H54 (cell line): ENCODE results near the gene LYPD4.

ENCODE experiments used
- DNase-seq: peaks from one replicate; pipeline ENCODE4 v3.0.0; 2011; ENCODE audit warnings: low spot score, mixed read lengths; ENCODE audit not compliant: insufficient read length
- FAIRE-seq: peaks from 3 replicates; lab custom pipeline; 2011; peaks lifted over from hg19 to GRCh38; lab: Jason Lieb, UNC
- POLR2A ChIP-seq: IDR thresholded peaks from 2 replicates; pipeline ENCODE4 v1.6.1; 2011; ENCODE audit warnings: low read depth, mild to moderate bottlenecking, low read length

LYPD4 gene

DNA sequence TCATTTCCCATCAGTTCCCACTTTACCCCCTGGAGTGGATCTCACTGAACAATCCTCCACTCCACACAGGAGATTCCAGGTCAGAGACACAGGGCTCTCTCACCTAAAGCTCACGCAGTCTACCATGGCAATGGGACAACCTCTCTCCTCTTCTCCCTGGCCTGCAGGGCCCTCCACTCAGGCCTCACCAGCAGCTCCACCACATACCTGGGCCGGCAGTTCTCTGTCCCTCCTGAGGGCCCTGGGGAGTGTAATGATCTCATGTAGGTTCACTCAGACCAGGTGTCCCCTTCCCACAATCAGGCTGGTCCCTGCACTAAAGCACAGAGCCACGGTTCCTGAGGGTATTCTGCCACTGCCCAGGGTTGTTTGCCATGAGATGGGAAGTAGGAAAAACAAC lies 32.5 kb downstream of the LYPD4 start:
- DNase-seq (no peak), FAIRE-seq (no peak)
- TF ChIP-seq POLR2A, result no peak

DNA sequence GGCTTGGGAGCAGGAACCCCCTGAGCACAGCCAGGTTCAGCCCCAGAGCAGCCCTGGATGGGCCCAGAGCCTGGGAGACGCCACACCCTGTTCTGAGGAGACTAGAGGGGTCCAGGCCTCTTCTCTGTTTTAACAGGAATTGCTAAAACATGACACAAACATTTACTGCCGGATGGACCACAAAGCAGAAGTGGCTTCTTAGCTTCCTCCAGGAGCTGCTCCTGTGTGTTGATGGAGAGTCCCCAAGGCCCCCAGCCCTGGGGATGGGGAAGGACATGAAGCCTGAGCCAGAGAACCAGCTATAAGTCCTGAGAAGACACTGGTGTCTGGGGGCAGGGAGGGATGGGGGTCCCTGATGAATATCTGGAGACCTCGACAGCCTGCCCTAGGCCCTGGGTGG lies 33.4 kb downstream of the LYPD4 start:
- DNase-seq (no peak), FAIRE-seq (no peak)
- TF ChIP-seq POLR2A, result no peak

DNA sequence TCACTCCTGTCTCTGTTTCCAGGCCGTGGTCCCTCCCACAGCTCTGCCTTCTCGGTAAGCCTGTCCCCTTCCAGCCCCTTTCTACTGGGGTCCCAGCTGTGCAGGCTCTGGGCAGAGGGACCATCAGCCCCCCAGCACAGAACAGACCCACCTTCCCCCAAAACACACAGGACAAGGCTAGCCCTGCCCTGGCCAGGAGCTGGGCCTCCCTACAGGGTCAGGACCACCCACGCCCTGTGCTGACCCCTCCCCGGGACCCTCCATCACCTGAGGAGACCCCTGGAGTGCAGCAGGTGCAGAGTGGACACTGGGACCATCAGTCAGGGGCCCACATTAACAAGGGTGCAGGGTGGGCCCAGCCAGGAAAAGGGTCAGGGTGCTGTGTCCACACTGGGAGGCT lies 34.2 kb downstream of the LYPD4 start:
- no peak for FAIRE-seq
- DNase-seq, result no peak
- TF ChIP-seq POLR2A, result no peak

DNA sequence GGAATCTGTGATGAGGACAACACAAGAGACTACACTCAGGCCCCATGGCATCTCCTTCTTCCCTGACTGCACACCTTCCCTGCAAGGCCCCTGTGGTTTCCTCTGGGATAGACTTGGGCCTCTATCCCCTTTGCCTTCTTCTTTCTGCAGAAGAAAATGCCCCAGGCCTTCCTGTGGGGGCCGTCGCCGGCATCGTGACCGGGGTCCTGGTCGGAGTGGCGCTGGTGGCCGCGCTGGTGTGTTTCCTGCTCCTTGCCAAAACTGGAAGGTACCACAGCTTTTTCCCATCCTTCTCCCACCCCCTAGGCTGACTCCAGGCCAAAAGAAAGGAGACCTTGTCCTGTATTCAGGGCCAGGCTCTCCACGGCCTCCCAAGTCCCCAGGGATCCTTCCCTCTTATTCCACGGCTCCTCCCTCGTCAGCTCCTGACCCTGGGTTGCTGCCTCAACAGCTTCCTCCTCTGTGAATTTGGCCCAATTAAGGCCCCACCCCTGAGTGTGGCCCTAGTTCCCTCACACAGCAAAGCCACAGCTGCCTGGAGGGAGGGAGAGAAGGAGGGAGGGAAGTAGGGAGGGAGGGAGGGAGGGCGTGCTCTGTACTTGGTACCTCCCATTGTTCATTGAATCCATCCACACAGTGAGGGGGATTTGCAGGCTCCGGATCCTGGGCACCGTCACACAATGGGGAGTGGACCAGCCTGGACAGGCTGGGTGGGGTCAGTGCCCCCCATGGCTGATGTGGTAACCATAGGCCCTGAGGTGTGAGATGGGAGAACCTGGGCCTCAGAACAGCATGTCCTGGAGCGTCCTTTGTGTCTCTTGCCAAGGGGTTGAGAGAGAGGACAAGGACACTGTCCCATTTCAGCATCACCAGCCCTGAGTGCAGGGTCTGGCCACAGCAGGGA lies 35.6 kb downstream of the LYPD4 start:
- DNase-seq, result no peak
- FAIRE-seq, result no peak
- no peak for TF ChIP-seq POLR2A

DNA sequence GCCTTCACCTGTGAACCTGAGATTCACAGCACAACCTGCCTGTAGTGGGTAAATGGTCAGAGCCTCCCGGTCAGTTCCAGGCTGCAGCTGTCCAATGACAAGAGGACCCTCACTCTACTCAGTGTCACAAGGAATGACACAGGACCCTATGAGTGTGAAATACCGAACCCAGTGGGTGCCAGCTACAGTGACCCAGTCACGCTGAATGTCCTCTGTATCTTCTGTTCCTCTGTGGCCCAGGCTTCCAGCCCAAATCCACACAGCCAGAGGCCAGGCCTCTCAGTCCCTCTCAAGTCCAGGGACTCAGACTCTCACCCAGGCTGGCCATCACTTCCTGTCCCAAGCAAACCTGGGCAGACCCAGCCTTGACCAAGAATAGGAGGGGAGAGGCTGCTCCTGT lies 37.3 kb downstream of the LYPD4 start:
- FAIRE-seq, result no peak
- DNase-seq, result no peak
- TF ChIP-seq POLR2A, result no peak

DNA sequence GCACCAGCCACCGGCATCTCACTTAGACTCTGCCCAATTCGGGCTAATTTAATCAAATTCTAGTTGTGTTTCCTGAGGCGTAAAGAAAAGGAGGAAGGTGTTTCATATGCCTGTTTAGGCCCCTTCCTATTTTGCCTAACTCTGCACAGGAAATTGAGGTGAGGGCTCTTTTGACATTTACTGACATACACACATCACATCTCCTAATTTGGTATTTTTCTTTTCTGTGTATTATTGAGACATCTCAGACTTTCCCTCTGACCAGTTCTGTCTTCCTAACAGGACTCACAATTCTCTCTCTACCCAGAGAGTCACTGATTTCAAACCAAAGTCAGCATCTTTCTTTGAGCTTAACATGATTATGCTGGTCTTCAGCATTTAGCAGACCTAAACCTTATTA lies 40.1 kb downstream of the LYPD4 start:
- FAIRE-seq (no peak), DNase-seq (no peak)
- TF ChIP-seq POLR2A, result no peak

DNA sequence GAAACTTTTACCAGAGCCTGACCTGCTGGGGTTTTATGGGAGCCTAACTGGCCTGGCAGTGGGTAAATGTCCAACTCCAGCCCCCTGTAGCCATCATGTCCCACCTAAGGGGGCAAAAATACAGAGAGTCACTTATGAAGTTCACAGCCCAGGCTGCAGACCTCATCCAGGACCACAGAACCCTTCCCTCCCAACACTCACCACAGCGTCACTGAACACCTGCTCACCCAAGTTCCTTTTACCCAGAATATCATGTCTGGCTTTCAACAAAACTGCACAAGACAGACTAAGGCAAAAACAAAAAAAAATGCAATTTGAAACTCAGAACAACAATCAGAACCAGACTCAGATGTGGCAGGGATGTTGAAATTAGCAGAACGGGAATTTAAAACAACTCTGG lies 41.7 kb downstream of the LYPD4 start:
- no peak for TF ChIP-seq POLR2A
- FAIRE-seq, result no peak
- no peak for DNase-seq

DNA sequence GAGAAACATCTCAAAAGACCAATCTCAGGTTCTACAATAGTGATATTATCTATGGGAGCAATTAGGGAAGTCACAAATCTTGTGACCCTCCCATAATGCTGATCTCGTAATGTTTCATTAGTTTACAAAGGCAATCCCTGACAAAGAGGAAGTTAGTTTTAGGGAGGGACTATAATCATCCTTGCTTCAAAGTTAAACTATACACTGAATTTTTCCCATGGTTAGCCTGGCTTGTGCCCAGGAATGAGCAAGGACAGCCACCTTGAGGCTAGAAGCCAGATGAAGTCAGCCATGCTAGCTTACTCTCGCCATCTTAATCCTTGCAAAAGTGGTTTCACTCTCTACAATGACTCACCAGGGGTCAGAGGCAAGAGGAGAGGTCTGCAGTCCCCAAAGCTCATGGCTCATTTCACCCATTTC lies 42.7 kb downstream of the LYPD4 start:
- TF ChIP-seq POLR2A, result no peak
- DNase-seq, result no peak

DNA sequence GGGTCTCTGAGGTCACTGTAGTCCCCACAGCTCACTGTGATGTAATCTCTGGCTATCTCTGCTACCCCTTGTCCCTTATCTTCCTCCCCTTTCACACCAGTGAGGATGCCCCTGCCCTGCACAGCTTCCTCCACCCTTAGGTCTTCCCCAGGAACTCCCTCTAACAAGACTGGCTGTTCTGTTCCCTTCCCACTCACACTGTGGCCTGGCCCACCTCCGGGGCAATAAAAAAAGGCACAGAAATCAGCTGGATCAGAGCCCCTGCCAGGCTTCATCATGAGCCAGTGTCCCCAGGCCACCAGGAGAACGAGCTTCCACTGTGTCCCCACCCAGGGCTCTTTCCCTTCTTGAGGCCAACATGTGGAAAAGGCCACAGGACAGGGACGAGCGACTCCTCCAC lies 43.5 kb downstream of the LYPD4 start:
- TF ChIP-seq POLR2A, result no peak
- FAIRE-seq (no peak), DNase-seq (no peak)

More for the DNA sequence above, 42.7 kb downstream of the LYPD4 start:
- no peak for FAIRE-seq

DNA sequence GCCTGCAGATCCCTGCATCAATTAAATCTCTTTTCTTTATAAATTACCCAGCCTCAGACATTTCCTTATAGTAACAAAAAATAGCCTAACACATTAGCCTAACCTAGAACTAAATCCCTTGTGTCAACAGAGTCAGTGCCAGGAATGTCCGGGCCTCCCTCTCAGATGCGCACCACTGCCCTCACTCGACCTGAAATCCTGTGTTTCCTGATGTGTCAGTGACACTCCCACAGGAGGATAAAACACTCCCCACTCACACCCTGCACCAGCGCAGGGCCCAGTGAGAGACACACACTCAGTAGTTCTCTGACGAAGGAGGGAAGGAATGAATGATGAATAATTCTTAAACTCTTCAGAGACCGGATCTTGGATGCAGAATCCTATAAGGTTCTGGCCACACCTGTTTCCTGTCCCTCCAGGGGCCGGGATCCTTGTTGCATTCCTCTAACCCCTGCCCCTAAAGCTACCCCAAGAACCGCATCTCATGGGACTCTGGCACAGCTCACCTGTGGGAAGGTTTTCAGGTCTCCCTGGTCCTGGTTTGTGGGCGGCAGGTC lies 45.0 kb downstream of the LYPD4 start:
- no peak for FAIRE-seq
- no peak for TF ChIP-seq POLR2A
- no peak for DNase-seq

DNA sequence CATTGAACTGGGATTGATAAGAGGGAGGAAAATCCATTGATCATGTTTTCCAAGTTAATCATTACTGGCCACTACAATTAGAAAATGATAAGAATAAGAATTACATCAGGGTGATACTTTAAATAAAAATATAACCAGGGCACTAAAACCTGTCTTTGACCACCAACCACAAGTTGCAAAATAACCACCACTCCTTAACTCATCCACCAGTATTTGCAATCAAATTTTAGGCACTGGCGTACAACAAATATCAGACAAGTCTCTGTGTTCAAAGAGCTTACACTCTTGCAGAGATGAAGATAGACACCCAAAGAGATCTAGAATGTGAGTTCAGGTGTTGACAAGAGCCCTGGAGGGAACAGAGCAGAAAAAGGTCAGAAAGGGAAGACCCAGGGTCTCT lies 47.6 kb downstream of the LYPD4 start:
- no peak for DNase-seq
- TF ChIP-seq POLR2A, result no peak
- FAIRE-seq, result no peak

DNA sequence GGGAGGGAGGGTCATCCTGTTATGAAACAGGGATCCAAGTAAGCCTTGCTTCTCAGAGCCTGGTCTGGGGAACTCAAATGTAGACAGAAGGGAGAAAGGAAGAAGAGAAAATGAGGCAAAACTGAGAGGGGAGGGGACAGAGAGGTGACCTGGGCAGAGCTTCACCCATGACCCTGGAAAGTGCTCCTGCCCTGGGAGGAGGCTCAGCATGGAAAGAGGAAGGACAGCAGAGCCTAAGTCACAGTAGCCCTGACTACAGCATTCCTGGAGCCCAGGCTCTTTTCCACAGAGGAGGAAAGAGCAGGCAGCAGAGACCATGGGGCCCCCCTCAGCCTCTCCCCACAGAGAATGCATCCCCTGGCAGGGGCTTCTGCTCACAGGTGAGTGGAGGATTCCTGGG lies 48.1 kb downstream of the LYPD4 start, which contains the start of gene CEACAM3:
Gene CEACAM3, plus strand, starts transcription at position 226 of the 400 bp plus-strand sequence. Its CDS starts 91 bp downstream, at position 317.
- TF ChIP-seq POLR2A, result no peak
- DNase-seq (no peak), FAIRE-seq (no peak)

DNA sequence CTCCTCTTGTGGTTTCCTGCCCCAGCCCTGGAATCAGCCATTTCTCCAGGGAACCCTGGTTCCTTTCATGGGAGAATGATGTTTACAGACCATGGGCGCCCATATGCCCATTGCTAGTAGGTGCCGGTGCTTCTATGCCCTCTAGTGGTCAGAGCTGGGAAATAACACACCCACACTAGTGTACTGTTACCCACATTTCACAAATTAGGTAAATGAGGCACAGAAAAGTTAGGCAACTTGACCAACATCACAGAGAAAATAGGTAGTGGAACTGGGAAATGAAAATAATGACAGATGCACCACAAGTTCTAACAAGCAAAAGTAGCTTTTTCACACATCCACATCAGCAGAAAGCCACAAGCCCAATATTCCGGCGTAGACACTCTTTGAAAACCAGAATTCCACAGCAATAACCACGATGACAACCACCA lies 49.4 kb downstream of the LYPD4 start:
- DNase-seq (no peak), FAIRE-seq (peak; percentile 53)
- no peak for TF ChIP-seq POLR2A

DNA sequence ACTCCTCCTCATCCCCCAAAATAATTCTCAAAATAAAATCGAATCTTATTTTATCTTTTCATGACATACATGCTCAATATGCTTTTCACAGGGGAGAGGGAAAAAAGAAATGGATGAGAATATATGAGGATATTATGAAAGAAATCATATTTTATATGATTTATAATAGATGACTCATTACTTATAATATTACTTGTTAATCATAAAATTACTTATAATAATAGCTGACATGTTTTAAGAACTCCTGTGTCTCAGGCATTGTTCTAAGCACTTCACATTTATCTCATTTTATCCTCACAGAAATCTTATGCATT lies 51.1 kb downstream of the LYPD4 start:
- TF ChIP-seq POLR2A, result no peak
- FAIRE-seq, result no peak

More for the DNA sequence above, 51.1 kb downstream of the LYPD4 start:
- no peak for DNase-seq
